ENCODE measurements around the gene GAA.

The GAA gene

GRCh38 chr17:80081596-80081995 lies 19.8 kb upstream of the GAA start:
- TF ChIP-seq TAF1 (IDR thresholded peaks at IDR 0.05; ENCODE audit: borderline replicate concordance, insufficient read depth, low read length) (no peak), FOXP2 (optimal IDR thresholded peaks at IDR 0.05; ENCODE audit: borderline replicate concordance, extremely low read depth, extremely low read length, insufficient read depth) (no peak), POLR2AphosphoS5 (IDR thresholded peaks at IDR 0.05; ENCODE audit: low read depth, low read length) (no peak), SIN3A (IDR thresholded peaks at IDR 0.05; ENCODE audit: borderline replicate concordance, insufficient read depth, low read length) (no peak), REST (IDR thresholded peaks at IDR 0.05; ENCODE audit: insufficient read depth in 1 of 2, low read depth in 2 of 2, low read length in 2 of 2) (no peak)

DNA sequence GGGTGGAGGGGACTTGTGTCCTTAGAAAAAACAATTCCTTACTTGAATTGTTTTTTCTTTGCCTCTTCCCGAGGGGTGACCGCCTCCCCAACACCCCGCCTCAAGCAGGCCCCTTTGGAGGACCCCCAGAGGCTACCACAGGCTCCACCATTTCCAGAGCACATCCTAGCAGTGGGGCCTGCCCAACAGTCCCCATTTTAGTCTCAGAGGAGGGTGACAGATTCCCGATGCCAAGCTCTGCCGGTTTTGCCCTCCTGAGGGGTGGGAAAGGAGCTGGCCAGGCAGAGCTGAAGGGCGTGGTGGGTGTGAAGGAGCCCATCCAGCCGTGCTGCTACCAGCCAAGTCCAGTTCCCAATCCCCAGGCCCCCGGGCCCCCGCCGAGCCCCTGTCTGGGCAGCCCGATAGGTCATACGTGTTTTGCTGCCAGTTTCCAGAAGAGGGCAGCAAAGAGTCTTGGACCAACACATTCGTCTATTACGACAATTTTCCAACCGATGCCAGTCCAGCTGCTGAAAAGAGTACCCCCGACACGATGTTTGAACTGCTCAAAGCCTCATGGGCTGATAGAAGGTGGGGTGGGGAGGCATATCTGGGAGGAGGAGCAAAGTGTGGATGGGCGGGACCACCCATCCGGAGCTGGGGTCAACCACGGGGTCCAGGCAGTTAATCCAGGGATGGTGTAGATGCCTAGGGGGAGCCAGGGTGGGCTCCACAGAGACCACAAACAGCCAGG lies 18.8 kb upstream of the GAA start:
- TF ChIP-seq FOXP2 (optimal IDR thresholded peaks at IDR 0.05; ENCODE audit: borderline replicate concordance, extremely low read depth, extremely low read length, insufficient read depth) (no peak), POLR2AphosphoS5 (IDR thresholded peaks at IDR 0.05; ENCODE audit: low read depth, low read length) (no peak), SIN3A (IDR thresholded peaks at IDR 0.05; ENCODE audit: borderline replicate concordance, insufficient read depth, low read length) (no peak), REST (IDR thresholded peaks at IDR 0.05; ENCODE audit: insufficient read depth in 1 of 2, low read depth in 2 of 2, low read length in 2 of 2) (no peak), TAF1 (IDR thresholded peaks at IDR 0.05; ENCODE audit: borderline replicate concordance, insufficient read depth, low read length) (no peak)

- TF ChIP-seq REST (IDR thresholded peaks at IDR 0.05; ENCODE audit: insufficient read depth in 1 of 2, low read depth in 2 of 2, low read length in 2 of 2) (no peak), POLR2AphosphoS5 (IDR thresholded peaks at IDR 0.05; ENCODE audit: low read depth, low read length) (no peak), FOXP2 (optimal IDR thresholded peaks at IDR 0.05; ENCODE audit: borderline replicate concordance, extremely low read depth, extremely low read length, insufficient read depth) (no peak), SIN3A (IDR thresholded peaks at IDR 0.05; ENCODE audit: borderline replicate concordance, insufficient read depth, low read length) (no peak), TAF1 (IDR thresholded peaks at IDR 0.05; ENCODE audit: borderline replicate concordance, insufficient read depth, low read length) (no peak)
Observed at GRCh38 chr17:80083136-80083661, 18.2 kb upstream of the GAA start.

DNA sequence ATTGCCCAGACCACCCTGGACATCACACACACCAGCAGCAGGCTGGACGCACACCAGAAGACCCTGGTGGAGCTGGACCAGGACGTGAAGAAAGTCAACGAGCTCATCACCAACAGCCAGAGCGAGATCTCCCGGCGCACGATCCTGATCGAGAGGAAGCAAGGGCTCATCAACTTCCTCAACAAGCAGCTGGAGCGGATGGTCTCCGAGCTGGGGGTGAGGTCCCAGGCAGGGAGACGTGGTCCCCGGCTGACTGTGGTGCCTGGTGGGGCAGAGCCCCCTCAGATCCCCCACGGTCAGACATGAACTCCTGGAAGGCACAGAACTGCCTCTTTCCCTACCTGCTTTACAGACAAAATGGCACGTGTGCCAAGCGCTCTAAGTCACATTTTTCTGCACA lies 16.6 kb upstream of the GAA start:
- TF ChIP-seq SIN3A (IDR thresholded peaks at IDR 0.05; ENCODE audit: borderline replicate concordance, insufficient read depth, low read length) = no peak
- TF ChIP-seq FOXP2 (optimal IDR thresholded peaks at IDR 0.05; ENCODE audit: borderline replicate concordance, extremely low read depth, extremely low read length, insufficient read depth) = no peak
- TF ChIP-seq POLR2AphosphoS5 (IDR thresholded peaks at IDR 0.05; ENCODE audit: low read depth, low read length) = no peak

DNA sequence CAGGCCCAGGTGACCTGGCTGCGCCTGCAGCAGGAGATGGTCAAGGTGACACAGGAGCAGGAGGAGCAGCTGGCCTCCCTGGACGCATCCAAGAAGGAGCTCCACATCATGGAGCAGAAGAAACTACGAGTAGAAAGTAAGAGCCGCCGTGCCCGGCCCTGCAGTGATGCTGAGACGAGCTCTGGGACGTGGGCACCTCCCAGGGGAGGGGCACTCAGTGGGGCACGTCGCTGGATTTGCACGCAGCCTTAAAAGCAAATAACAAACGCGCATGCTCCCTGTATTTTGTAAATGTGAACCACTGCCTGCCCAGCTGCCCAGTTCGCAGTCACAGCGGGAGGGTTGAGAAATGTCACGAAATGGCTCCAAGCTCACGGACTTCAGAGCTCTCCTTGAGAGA lies 15.3 kb upstream of the GAA start:
- no peak for TF ChIP-seq SIN3A (IDR thresholded peaks at IDR 0.05; ENCODE audit: borderline replicate concordance, insufficient read depth, low read length)
- no peak for TF ChIP-seq POLR2AphosphoS5 (IDR thresholded peaks at IDR 0.05; ENCODE audit: low read depth, low read length)
- TF ChIP-seq TAF1 (IDR thresholded peaks at IDR 0.05; ENCODE audit: borderline replicate concordance, insufficient read depth, low read length) = no peak
- no peak for TF ChIP-seq FOXP2 (optimal IDR thresholded peaks at IDR 0.05; ENCODE audit: borderline replicate concordance, extremely low read depth, extremely low read length, insufficient read depth)
- TF ChIP-seq REST (IDR thresholded peaks at IDR 0.05; ENCODE audit: insufficient read depth in 1 of 2, low read depth in 2 of 2, low read length in 2 of 2) = no peak
